Central memory CD4-positive, alpha-beta T cell (primary cell): ENCODE measurements around the gene SLX1A.
"Not testable (repeated sequence)": the region's sequence is repeated elsewhere in the genome, so short reads cannot be mapped to it uniquely, and the experiment has no call there.

Experiments
- DNase-seq: peaks from one replicate; pipeline ENCODE4 v3.0.0; 2022
- total RNA-seq, 3 experiments: gene quantifications; one replicate each; lab custom pipeline; 2026; lab: John Stamatoyannopoulos, UW

The SLX1A gene
- total RNA-seq, result 0 to 0.04 (median 0) reads per million in 3 experiments

GRCh38 chr16:30193615-30194014, at the start of gene SLX1A, which contains the start of gene BOLA2B:
TSS of gene SLX1A (plus strand) at chr16:30193875. CDS start at chr16:30194085, 210 bp downstream.
TSS of gene BOLA2B (minus strand) at chr16:30193666. CDS start at chr16:30193595, 71 bp downstream.
- not testable (repeated sequence) for DNase-seq

GRCh38 chr16:30144017-30144416, 49.7 kb upstream of the SLX1A start:
- no peak for DNase-seq

DNA sequence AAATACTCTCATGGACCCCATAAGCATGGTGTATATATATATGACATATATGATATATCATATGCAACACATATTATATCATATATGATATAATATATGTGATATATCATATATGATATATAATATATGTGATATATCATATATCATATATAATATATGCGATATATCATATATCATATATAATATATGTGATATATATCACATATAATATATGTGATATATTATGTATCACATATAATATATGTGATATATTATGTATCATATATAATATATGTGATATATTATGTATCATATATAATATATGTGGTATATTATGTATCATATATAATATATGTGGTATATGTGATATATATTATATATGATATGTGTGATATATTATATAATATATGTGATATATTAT, 48.8 kb upstream of the SLX1A start:
- no peak for DNase-seq

DNA sequence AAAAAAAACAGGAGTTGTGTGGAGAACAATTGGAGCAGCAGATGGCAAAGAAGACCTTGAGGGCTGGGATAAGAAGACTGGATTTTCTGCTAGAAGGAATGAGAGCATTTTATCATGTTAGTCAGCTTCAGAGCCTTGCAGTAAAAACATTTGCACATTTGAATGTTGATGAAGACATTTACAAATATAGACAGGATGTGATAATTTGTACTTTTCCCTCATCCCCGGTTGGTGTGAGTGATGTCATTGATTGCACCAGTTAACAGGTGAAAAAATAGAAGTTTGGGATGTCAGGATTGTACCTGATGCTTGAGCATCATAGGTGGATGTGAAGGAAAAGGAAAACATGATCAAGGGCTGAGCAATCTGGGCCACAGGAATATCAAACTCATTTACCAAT, 48.0 kb upstream of the SLX1A start:
- DNase-seq, result no peak

DNA sequence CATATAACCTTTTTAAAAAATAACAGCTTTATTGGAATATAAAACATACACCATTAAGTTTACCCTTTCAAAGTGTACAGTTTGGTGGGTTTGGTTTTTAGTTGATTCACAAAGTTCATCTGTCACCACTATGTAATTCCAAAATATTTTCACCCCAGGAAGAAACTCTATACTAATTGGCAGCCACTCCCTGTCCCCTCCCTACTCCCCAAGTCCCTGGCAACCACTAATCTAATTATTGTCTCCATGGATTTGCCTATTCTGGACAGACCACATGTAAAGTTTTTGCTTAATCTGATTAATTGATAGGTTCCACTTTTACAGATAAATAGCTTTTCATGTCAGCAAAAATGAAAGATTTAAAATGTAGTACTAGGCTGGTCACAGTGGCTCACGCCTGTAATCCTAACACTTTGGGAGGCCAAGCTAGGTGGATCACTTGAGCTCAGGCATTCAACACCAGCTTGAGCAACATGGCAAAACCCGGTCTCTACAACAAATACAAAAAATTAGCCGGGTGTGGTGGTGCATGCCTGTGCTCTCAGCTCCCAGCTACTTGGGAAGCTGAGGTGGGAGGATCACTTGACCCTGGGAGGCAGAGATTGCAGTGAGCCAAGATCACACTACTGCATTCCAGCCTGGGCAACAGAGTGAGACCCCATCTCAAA, 45.7 kb upstream of the SLX1A start:
- DNase-seq, result no peak

GRCh38 chr16:30149250-30149930, 44.3 kb upstream of the SLX1A start:
- no peak for DNase-seq

DNA sequence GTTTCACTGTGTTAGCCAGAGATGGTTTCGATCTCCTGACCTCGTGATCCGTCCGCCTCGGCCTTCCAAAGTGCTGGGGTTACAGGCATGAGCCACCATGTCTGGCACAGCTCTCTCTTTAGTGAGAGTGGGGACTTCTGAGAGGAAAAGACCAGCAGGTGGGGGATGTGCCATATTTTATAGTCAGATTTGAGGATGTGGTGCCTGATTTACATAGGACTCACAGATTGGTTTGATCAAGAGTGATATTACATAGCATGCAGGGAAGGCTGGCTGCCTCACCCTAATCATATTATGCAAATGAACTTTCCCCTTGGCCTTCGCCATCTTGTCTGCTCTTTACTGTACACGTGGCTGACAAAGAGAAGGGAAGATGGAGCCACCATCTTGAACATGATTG, 42.6 kb upstream of the SLX1A start:
- DNase-seq, result no peak

GRCh38 chr16:30152517-30152916, 41.2 kb upstream of the SLX1A start:
- no peak for DNase-seq

- DNase-seq, result no peak
Observed at GRCh38 chr16:30155188-30155587, 38.5 kb upstream of the SLX1A start.

- no peak for DNase-seq
Observed at GRCh38 chr16:30157214-30157613, 36.5 kb upstream of the SLX1A start.

GRCh38 chr16:30163538-30163937, 30.1 kb upstream of the SLX1A start:
- no peak for DNase-seq

DNA sequence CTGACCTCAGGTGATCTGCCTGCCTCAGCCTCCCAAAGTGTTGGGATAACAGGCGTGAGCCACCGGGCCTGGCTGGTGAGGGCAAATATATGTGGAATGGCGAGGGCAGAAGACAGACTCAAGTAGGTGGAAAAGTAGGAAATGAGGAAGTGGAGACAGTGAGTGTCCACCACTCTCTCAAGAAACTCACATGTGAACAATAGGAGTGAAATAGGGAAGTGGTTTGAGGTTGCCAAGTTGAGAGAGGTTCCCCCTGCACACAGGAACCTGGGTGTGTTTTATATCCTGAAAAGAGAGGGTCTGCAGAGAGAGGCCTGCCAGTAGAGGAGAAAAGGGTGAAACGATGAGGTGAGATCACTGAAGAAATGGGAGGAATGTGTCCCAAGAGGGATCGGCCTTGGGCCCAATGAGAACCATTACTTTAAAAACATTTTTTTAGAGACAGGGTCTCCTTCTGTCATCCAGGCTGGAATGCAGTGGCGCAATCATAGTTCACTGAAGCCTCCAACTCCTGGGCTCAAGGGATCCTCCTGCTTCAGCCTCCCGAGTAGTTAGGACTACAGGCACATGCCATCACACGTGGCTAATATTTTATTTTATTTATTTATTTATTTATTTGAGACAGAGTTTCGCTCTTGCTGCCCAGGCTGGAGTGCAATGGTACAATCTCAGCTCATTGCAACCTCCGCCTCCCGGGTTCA, 27.3 kb upstream of the SLX1A start:
- no peak for DNase-seq

GRCh38 chr16:30168746-30169145, 24.9 kb upstream of the SLX1A start:
- DNase-seq, result not testable (repeated sequence)

GRCh38 chr16:30169416-30169815, 24.3 kb upstream of the SLX1A start:
- not testable (repeated sequence) for DNase-seq

- DNase-seq, result not testable (repeated sequence)
Observed at GRCh38 chr16:30170145-30170544, 23.5 kb upstream of the SLX1A start.

DNA sequence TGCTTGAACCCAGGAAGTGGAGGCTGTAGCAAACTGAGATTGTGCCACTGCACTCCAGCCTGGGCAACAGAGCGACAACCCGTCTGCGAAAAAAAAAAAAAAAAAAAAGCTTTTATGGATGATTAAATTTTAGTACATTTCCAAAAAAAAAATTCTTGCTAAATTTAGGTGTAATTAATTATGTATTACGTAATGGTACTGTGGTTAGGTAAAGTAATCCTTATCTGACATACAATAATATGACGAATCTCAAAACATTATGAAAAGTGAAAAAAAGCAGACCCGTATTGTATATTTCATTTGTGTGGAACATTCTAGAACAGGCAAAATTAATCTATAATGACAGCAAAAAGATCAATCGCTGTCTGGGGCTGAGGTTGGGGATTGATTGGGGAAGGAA, 20.6 kb upstream of the SLX1A start:
- no peak for DNase-seq

DNA sequence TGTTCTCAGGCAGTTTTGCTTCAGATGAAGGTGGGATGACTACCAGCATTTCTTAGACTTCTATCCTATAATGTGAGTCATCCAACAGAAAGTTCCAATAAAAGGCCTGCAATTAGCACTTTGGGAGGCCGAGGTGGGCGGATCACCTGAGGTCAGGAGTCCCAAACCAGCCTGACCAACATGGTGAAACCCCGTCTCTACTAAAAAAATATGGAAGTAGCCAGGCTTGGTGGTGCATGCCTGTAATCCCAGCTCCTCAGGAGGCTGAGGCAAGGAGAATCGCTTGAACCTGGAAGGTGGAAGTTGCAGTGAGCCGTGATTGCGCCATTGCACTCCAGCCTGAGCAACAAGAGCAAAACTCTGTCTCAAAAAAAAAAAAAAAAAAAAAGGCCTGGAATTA, 16.8 kb upstream of the SLX1A start:
- not testable (repeated sequence) for DNase-seq

DNA sequence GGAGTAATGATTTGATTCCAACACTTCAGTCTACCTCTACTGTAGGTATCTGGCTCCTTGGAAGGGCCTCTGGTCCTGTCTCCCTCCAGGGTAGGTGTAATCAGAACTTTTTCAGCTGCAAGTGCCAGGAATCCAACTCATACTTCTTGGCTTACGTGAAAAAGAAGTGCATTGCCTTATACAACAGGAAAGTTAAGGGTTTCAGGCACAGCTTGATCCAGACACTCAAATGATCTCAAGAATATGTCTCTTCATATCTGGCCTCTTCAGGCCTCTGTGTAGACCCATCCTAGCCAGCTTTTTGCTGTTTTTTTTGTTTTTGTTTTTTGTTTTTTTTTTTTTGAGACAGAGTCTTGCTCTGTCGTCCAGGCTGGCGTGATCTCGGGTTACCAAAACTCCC, 14.5 kb upstream of the SLX1A start:
- no peak for DNase-seq

DNA sequence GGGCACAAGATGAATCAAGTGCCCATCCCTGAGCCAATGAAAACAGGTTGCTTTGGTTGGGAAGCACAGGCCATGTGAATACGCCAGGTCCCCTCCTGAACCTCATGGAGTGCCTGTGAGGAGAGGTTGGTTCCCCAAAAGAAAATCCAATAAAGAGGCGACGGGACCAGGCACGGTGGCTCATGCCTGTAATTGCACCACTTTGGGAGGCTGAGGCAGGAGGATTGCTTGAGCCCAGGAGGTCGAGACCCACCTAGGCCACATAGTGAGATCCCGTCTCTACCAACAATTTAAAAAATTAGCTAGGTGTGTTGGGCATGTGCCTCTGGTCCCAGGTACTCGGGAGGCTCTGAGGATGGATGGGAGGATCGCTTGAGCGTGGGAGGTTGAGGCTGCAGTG, 13.7 kb upstream of the SLX1A start:
- DNase-seq, result no peak

DNA sequence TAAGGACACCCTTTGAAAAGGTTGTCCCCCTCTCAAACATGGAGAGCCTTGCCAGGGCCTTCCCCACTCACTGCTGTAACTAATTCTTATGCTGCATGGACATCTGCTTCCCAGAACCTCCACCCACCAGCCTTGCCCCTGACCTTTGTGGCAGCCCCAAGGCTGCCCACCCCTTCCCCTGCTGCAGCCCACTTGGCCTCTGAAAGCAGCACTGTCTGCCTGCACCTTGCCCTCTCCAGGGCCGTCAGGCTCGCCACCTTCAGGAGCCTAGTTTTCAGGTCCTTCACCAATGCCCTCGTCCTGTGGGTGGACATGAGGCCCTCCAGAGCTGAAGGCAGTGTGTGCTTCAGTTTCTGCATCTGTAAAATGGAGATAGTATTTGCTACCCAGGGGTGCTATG, 12.9 kb upstream of the SLX1A start:
- DNase-seq, result no peak

DNA sequence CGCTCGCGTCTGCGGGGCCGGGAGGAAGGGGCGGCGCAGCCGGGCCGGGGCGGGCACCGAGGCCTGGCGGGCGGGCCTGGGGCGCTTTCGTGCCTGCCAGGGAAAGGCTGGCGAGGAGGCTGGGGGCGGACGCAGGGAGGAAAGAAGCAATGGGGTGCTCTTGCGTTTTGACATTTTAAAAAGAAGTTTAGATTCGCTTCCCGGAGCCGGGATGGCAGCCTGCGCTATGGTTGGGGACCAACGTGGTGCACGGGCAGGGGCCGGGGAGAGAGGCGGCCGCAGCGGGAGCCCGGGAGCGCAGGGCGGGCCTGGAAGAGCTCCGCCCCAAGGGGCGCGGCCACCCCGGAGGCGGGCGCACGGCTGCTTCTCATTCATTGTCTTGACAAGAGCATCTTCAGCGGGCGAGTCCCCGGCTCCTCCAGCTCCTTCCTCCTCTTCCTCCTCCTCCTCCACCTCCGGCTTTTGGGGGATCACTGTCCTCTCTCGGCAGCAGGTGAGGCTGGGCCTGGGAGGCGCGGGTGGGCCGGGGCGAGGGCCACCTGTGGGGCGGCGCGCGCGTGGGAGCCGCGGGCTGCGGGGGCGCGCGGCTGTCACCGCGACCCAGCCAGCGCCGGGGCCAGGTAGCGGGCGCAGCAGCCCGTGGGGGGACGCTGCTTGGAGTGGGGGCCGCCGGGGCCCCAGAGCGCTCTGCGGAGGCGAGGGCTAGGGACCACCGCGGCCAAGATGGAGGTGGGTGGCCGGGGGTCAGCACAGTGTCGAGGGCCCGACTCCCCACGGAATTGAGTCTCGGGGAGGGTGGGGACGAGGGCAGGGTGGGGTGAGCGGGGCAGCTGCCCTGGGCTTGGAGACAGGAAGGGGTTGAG, 10.2 kb upstream of the SLX1A start, which contains the start of gene CORO1A:
TSS of gene CORO1A (plus strand) at position 370 of the 863 bp plus-strand sequence. CDS start 1,608 bp downstream, outside the sequence.
- peak; percentile 79 for DNase-seq

DNA sequence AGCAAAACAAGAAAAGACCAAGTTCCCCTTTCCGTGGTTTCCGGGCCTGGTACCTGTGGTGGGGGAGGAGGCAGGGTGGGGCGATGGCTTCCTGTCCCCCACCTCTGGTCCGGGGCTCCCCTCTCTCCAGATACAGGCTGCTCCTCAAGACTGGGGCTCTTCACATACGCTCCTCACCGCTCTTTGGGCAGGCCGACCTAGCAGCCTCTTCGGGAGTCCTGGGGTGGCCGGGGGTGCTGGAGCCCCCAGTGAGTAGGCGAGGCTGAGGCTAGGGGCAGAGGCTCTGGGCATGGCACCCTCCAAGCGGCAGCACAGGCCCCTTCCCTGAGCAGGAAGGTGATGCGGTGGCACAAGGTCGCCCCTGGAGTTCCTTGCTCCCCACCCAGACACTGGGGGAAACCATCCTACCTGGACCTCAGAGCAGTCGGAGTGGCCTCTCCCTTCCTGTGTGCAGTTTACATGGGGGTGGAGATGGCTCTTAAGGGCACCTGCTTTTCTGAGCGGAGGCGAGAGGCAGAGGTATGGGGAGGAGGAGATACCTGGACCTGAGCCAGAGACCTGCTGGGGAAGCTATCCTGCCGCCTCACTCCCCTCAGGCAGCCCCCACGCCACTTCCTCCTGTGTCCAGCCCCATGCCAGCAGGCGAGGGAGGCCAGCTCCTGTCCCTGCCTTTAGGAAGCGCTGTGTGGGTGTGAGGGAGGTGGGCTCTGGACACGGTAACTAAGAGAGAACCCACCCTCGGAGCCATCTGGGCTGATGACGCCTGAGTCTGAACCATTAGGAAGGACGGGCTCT, 9.4 kb upstream of the SLX1A start:
- DNase-seq, result peak; percentile 91
